Kidney epithelial cell (primary cell): Measurements from ENCODE around the gene EIF4E3. TPM values are rescaled to one million over a fixed set of nuclear protein-coding genes. Genes with fewer than 3 reads are reported as not detected.

Experiments used
- DNase-seq: peaks from one replicate; pipeline ENCODE4 v3.0.0-alpha.2; 2010; ENCODE audit warnings: low read depth
- H3K27me3 ChIP-seq: 2 replicates; pipeline ENCODE4 v1.6.0; 2011; ENCODE audit warnings: low read length; ENCODE audit not compliant: control insufficient read depth, insufficient read depth
- H3K36me3 ChIP-seq: 2 replicates; pipeline ENCODE4 v1.5.1; 2011; ENCODE audit warnings: low read length; ENCODE audit not compliant: control insufficient read depth, insufficient read depth
- H3K4me3 ChIP-seq: 2 replicates; pipeline ENCODE4 v1.5.1; 2011; ENCODE audit warnings: low read depth, mild to moderate bottlenecking, control low read depth, low read length
- total RNA-seq: library from RNA; depleted of rRNA; stranded (reverse); fragments of >200 nt; gene quantifications from 2 replicates; pipeline ENCODE4 v1.2.3, GENCODE V29; 2015
- TF ChIP-seq, protein P1 (sequence below): IDR thresholded peaks from 2 replicates; pipeline ENCODE4 v1.5.1; 2011; ENCODE audit warnings: mild to moderate bottlenecking, moderate library complexity, low read length, control low read depth, inconsistent platforms; ENCODE audit not compliant: insufficient read depth, poor library complexity, severe bottlenecking

Gene EIF4E3
- total RNA-seq, 1 donor from 2014 or later: 8.7 TPM

DNA sequence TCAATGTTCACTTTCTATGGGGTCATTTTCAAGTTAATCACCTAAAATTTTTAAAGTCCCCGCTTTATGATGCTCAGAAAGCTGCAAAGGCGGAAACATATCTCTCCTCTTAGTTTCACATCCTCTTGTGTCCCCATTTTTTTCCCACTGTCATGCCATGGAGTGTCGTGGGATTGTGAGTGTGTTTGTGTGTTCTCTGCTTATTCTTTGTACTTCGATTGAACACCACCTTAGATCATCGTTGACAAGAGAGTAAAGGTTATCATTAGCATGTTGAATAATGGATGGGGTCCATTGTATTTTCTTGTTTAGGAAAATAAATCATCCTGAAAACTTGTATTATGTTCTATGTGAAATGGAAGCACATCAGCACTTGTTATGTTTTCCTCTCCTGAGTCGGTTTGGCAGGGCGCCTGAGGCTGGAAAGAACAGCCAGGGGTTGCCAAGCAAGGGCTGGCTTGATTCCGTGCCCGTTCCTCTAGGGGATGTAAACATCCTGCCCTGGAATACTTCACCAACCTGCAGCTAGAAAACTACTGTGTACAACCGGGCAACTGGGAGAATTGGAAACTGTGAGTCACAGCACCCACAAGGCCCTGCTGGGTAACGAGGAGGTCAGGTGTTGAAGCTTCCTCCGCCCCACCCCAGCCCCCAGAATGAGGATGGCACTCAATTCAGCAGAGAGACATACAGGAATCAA, 67.2 kb downstream of the EIF4E3 start:
- Histone ChIP-seq H3K4me3 (no peak overlapping the region), H3K27me3 (no peaks in the 10 kb centered on the region), H3K36me3 (no peaks in the 10 kb centered on the region)
- TF ChIP-seq, protein P1, sequence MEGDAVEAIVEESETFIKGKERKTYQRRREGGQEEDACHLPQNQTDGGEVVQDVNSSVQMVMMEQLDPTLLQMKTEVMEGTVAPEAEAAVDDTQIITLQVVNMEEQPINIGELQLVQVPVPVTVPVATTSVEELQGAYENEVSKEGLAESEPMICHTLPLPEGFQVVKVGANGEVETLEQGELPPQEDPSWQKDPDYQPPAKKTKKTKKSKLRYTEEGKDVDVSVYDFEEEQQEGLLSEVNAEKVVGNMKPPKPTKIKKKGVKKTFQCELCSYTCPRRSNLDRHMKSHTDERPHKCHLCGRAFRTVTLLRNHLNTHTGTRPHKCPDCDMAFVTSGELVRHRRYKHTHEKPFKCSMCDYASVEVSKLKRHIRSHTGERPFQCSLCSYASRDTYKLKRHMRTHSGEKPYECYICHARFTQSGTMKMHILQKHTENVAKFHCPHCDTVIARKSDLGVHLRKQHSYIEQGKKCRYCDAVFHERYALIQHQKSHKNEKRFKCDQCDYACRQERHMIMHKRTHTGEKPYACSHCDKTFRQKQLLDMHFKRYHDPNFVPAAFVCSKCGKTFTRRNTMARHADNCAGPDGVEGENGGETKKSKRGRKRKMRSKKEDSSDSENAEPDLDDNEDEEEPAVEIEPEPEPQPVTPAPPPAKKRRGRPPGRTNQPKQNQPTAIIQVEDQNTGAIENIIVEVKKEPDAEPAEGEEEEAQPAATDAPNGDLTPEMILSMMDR: no peak
- no peak for DNase-seq

DNA sequence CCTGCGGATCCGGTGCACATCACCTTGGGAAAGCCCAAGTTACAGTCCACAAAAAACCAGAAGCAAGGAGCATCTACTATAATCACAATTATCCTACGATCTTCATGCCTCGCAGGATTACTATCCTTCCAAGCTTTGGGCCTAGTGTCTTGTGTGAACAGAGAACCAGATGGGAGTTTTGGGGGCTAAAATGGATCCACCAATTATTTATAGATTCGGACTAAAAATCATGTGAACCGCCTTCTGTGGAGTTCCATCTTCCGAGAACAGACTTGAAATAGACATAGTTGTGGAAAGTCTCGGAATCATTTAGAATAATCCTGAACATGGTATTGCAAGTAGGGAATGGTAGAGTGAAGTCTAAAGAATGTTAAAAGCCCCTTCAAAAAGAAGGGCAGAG, 70.1 kb downstream of the EIF4E3 start:
- no peak for DNase-seq
- no peak overlapping the region for H3K4me3 ChIP-seq
- H3K36me3 ChIP-seq: no peaks in the 10 kb centered on the region
- no peaks in the 10 kb centered on the region for H3K27me3 ChIP-seq
- TF ChIP-seq, protein P1: no peak

DNA sequence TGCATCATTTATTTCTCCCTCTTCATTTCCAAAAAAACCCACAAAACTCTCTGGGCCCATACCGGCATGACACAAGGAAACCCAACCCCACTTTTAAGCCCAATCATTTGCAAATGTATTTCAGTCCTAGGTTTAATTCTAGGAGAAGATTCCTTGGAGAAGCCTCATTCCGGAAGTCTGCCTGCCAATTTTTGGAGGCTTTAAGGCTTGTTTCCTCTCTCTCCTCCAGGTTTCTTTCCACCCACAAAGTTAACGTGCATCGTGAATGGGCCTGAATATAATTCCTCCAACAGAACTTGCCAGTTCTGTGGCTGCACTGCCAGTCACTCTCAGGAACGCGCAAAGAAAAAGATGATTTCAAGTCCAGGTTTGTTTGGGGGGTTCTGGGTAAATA, 71.8 kb downstream of the EIF4E3 start:
- DNase-seq: no peak
- Histone ChIP-seq H3K4me3 (no peak overlapping the region), H3K36me3 (no peaks in the 10 kb centered on the region), H3K27me3 (no peaks in the 10 kb centered on the region)
- TF ChIP-seq, protein P1: no peak

DNA sequence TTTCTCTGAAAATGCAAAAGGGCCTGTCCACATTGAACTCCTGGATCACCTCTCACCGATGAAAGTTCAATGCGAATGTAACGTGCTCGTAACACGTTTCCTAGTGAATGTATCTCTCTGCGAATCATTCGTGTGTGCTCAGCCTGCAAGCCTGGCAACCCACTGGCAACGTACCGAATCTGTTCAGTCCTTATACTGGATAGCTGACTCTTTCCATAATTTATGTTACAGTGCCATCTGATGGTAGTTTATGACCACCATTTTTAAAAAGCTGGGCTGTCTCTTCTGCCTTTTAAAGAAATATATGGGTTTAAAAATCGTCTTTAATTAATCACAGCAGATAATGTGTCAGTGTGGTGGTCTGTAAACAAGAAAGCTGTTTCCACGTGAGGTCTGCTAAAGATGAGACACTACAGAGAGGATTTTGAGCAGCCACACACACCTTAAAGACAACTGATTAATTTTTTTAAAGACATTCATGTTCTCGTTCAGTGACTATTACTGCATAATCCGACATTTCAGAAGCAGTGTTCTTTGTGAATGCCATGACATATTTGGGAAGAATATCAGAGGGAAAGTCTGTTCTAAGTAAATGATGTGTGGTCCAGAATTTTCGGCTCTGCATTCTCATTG, 72.3 kb downstream of the EIF4E3 start:
- DNase-seq: peak; percentile 7
- no peaks in the 10 kb centered on the region for H3K36me3 ChIP-seq
- no peaks in the 10 kb centered on the region for H3K27me3 ChIP-seq
- no peak overlapping the region for H3K4me3 ChIP-seq
- TF ChIP-seq, protein P1: peak; percentile 39

DNA sequence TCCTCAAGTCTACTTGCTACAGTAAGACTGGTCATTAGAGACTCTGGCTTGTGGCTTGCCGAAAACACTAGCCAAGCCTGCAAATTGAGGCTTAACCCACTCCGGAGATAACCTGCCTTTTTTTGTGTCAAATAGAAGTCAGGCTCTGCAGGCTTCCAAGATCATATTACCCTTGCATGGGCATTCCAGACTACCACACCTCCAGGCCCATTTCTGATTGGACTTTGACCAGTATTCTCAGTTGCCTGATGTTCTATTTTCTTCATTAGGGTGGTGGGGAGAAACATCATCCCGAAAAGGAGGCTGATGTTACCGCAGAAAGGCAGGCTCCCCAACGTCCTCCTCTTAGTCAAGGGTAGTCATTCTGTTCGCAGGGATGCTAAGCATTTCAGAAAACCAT, 73.6 kb downstream of the EIF4E3 start:
- no peak overlapping the region for H3K4me3 ChIP-seq
- H3K27me3 ChIP-seq: no peaks in the 10 kb centered on the region
- DNase-seq: no peak
- no peaks in the 10 kb centered on the region for H3K36me3 ChIP-seq
- TF ChIP-seq, protein P1: no peak

DNA sequence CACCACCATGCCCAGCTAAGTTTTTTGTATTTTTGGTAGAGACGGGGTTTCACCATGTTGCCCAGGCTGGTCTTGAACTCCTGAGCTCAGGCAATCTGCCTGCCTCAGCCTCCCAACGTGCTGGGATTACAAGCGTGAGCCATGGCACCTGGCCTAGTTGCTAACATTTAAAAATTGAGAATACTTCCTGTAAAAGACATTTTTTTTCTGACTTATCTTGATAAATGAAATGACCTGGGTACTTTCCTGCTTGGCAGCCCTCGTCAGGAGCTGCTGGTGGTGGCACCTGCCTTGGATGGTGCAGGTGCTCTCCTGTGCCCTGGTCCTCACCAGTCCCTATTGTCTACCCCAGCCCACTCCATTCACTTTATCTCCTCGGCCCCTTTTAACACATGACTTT, 74.8 kb downstream of the EIF4E3 start:
- Histone ChIP-seq H3K4me3 (no peak overlapping the region), H3K27me3 (no peaks in the 10 kb centered on the region), H3K36me3 (no peaks in the 10 kb centered on the region)
- no peak for DNase-seq
- TF ChIP-seq, protein P1: no peak
